ENCODE data around the gene INTU.
"Not testable (repeated sequence)": the region's sequence is repeated elsewhere in the genome, so short reads cannot be mapped to it uniquely, and the experiment has no call there.

The INTU gene

GRCh38 chr4:127642169-127642568 lies 9.4 kb downstream of the INTU start:
- Histone ChIP-seq H3K27ac (ENCODE audit: low read depth, low read length) (peak overlapping the region; percentile 16; the same call in 1 of the 2 replicates), H3K27me3 (ENCODE audit: insufficient read depth, low read length) (no peaks in the 10 kb centered on the region), H3K4me3 (ENCODE audit: low read depth, low read length) (peak overlapping the region; percentile 73), H3K36me3 (ENCODE audit: insufficient read depth, low read length) (peaks cover 5% of the 10 kb centered on the region; the same call in 1 of the 2 replicates), H3K4me1 (ENCODE audit: control insufficient read depth, insufficient read depth, low read length, unreplicated experiment) (peaks cover 9% of the 10 kb centered on the region), H2AFZ (ENCODE audit: low read length, unreplicated experiment) (peak overlapping the region; percentile 70), H3K79me2 (ENCODE audit: control insufficient read depth, insufficient read depth, low read length, unreplicated experiment) (no peaks in the 10 kb centered on the region)

- Histone ChIP-seq H3K27ac (ENCODE audit: low read depth, low read length) (no peak overlapping the region), H3K79me2 (ENCODE audit: control insufficient read depth, insufficient read depth, low read length, unreplicated experiment) (no peaks in the 10 kb centered on the region), H2AFZ (ENCODE audit: low read length, unreplicated experiment) (no peak overlapping the region), H3K4me1 (ENCODE audit: control insufficient read depth, insufficient read depth, low read length, unreplicated experiment) (peaks cover 9% of the 10 kb centered on the region), H3K36me3 (ENCODE audit: insufficient read depth, low read length) (peaks cover 5% of the 10 kb centered on the region; the same call in 1 of the 2 replicates), H3K4me3 (ENCODE audit: low read depth, low read length) (no peak overlapping the region), H3K27me3 (ENCODE audit: insufficient read depth, low read length) (no peaks in the 10 kb centered on the region)
These were observed 11.0 kb downstream of the INTU start for GRCh38 chr4:127643791-127644190.

GRCh38 chr4:127648061-127648460 lies 15.3 kb downstream of the INTU start:
- Histone ChIP-seq H3K27ac (ENCODE audit: low read depth, low read length) (no peak overlapping the region), H2AFZ (ENCODE audit: low read length, unreplicated experiment) (no peak overlapping the region), H3K4me3 (ENCODE audit: low read depth, low read length) (no peak overlapping the region), H3K79me2 (ENCODE audit: control insufficient read depth, insufficient read depth, low read length, unreplicated experiment) (no peaks in the 10 kb centered on the region), H3K4me1 (ENCODE audit: control insufficient read depth, insufficient read depth, low read length, unreplicated experiment) (peaks cover 1% of the 10 kb centered on the region), H3K27me3 (ENCODE audit: insufficient read depth, low read length) (no peaks in the 10 kb centered on the region), H3K36me3 (ENCODE audit: insufficient read depth, low read length) (peaks cover 5% of the 10 kb centered on the region; the same call in 1 of the 2 replicates)

DNA sequence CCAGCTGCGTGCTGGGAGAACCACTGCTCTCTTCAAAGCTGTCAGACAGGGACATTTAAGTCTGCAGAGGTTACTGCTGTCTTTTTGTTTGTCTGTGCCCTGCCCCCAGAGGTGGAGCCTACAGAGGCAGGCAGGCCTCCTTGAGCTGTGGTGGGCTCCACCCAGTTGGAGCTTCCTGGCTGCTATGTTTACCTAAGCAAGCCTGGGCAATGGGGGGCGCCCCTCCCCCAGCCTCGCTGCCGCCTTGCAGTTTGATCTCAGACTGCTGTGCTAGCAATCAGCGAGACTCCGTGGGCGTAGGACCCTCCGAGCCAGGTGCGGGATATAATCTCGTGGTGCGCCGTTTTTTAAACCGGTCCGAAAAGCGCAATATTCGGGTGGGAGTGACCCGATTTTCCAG lies 22.8 kb downstream of the INTU start:
- H3K27ac ChIP-seq (ENCODE audit: low read depth, low read length); H2AFZ ChIP-seq (ENCODE audit: low read length, unreplicated experiment); H3K36me3 ChIP-seq (ENCODE audit: insufficient read depth, low read length); H3K79me2 ChIP-seq (ENCODE audit: control insufficient read depth, insufficient read depth, low read length, unreplicated experiment); H3K27me3 ChIP-seq (ENCODE audit: insufficient read depth, low read length); H3K4me3 ChIP-seq (ENCODE audit: low read depth, low read length); H3K4me1 ChIP-seq (ENCODE audit: control insufficient read depth, insufficient read depth, low read length, unreplicated experiment): not testable (repeated sequence)

- H3K36me3 ChIP-seq (ENCODE audit: insufficient read depth, low read length): no peaks in the 10 kb centered on the region
- no peaks in the 10 kb centered on the region for H3K27me3 ChIP-seq (ENCODE audit: insufficient read depth, low read length)
- H3K79me2 ChIP-seq (ENCODE audit: control insufficient read depth, insufficient read depth, low read length, unreplicated experiment): no peaks in the 10 kb centered on the region
- H2AFZ ChIP-seq (ENCODE audit: low read length, unreplicated experiment): no peak overlapping the region
- no peak overlapping the region for H3K4me3 ChIP-seq (ENCODE audit: low read depth, low read length)
- no peaks in the 10 kb centered on the region for H3K4me1 ChIP-seq (ENCODE audit: control insufficient read depth, insufficient read depth, low read length, unreplicated experiment)
- H3K27ac ChIP-seq (ENCODE audit: low read depth, low read length): no peak overlapping the region
These were observed 23.4 kb downstream of the INTU start for GRCh38 chr4:127656047-127656680.

GRCh38 chr4:127660284-127660885 lies 27.6 kb downstream of the INTU start:
- Histone ChIP-seq H2AFZ (ENCODE audit: low read length, unreplicated experiment) (no peak overlapping the region), H3K36me3 (ENCODE audit: insufficient read depth, low read length) (no peaks in the 10 kb centered on the region), H3K27me3 (ENCODE audit: insufficient read depth, low read length) (no peaks in the 10 kb centered on the region), H3K4me3 (ENCODE audit: low read depth, low read length) (no peak overlapping the region), H3K79me2 (ENCODE audit: control insufficient read depth, insufficient read depth, low read length, unreplicated experiment) (no peaks in the 10 kb centered on the region), H3K4me1 (ENCODE audit: control insufficient read depth, insufficient read depth, low read length, unreplicated experiment) (no peaks in the 10 kb centered on the region), H3K27ac (ENCODE audit: low read depth, low read length) (no peak overlapping the region)

- Histone ChIP-seq H3K27ac (ENCODE audit: low read depth, low read length) (no peak overlapping the region), H3K36me3 (ENCODE audit: insufficient read depth, low read length) (peaks cover 6% of the 10 kb centered on the region; the same call in 1 of the 2 replicates), H3K4me1 (ENCODE audit: control insufficient read depth, insufficient read depth, low read length, unreplicated experiment) (no peaks in the 10 kb centered on the region), H2AFZ (ENCODE audit: low read length, unreplicated experiment) (no peak overlapping the region), H3K79me2 (ENCODE audit: control insufficient read depth, insufficient read depth, low read length, unreplicated experiment) (no peaks in the 10 kb centered on the region), H3K27me3 (ENCODE audit: insufficient read depth, low read length) (no peaks in the 10 kb centered on the region), H3K4me3 (ENCODE audit: low read depth, low read length) (no peak overlapping the region)
These were observed 34.4 kb downstream of the INTU start for GRCh38 chr4:127667116-127667515.

- H3K4me1 ChIP-seq (ENCODE audit: control insufficient read depth, insufficient read depth, low read length, unreplicated experiment): no peaks in the 10 kb centered on the region
- no peak overlapping the region for H2AFZ ChIP-seq (ENCODE audit: low read length, unreplicated experiment)
- no peak overlapping the region for H3K4me3 ChIP-seq (ENCODE audit: low read depth, low read length)
- no peak overlapping the region for H3K27ac ChIP-seq (ENCODE audit: low read depth, low read length)
- H3K27me3 ChIP-seq (ENCODE audit: insufficient read depth, low read length): no peaks in the 10 kb centered on the region
- H3K36me3 ChIP-seq (ENCODE audit: insufficient read depth, low read length): peaks cover 6% of the 10 kb centered on the region; the same call in 1 of the 2 replicates
- no peaks in the 10 kb centered on the region for H3K79me2 ChIP-seq (ENCODE audit: control insufficient read depth, insufficient read depth, low read length, unreplicated experiment)
These were observed 35.0 kb downstream of the INTU start for GRCh38 chr4:127667772-127668171.

DNA sequence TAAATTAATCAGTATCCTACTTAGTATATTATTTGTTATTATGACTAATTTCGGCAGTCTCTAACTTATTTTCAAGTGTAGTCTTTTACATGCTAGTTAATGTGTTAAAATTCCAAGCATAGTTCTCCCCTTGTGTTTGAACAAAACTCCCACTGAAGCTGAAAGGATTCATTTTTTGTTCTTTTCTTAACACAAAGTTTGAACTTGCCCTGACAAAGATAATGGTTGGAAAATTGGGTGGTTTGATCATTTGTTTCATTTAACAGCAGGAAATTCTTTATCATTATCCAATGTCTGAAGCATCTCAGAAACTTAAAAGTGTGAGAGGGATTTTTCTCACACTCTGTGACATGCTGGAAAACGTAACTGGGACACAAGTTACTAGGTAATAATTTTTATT lies 36.0 kb downstream of the INTU start:
- H3K36me3 ChIP-seq (ENCODE audit: insufficient read depth, low read length): peaks cover 6% of the 10 kb centered on the region; the same call in 1 of the 2 replicates
- H3K27me3 ChIP-seq (ENCODE audit: insufficient read depth, low read length): no peaks in the 10 kb centered on the region
- no peak overlapping the region for H2AFZ ChIP-seq (ENCODE audit: low read length, unreplicated experiment)
- H3K27ac ChIP-seq (ENCODE audit: low read depth, low read length): no peak overlapping the region
- no peaks in the 10 kb centered on the region for H3K4me1 ChIP-seq (ENCODE audit: control insufficient read depth, insufficient read depth, low read length, unreplicated experiment)
- H3K4me3 ChIP-seq (ENCODE audit: low read depth, low read length): no peak overlapping the region
- no peaks in the 10 kb centered on the region for H3K79me2 ChIP-seq (ENCODE audit: control insufficient read depth, insufficient read depth, low read length, unreplicated experiment)

DNA sequence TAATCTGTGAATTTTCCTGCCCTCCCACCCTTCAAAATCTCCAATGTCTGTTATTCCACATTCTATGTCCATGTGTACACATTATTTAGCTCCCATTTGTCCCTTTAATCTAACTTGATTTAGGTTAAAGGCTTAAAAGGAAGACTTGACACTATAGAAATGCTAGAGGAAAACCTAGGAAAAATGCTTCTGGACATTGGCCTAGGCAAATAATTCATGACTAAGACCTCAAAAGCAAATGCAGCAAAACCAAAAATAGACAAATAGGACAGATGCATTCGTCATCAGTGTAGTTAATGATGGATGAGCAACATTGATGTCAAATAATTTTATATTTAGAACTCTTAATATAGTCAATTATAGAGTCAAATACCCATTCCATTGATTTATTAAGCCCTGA lies 36.9 kb downstream of the INTU start:
- no peaks in the 10 kb centered on the region for H3K27me3 ChIP-seq (ENCODE audit: insufficient read depth, low read length)
- no peak overlapping the region for H3K27ac ChIP-seq (ENCODE audit: low read depth, low read length)
- H3K36me3 ChIP-seq (ENCODE audit: insufficient read depth, low read length): peaks cover 6% of the 10 kb centered on the region; the same call in 1 of the 2 replicates
- no peak overlapping the region for H3K4me3 ChIP-seq (ENCODE audit: low read depth, low read length)
- H3K79me2 ChIP-seq (ENCODE audit: control insufficient read depth, insufficient read depth, low read length, unreplicated experiment): no peaks in the 10 kb centered on the region
- no peaks in the 10 kb centered on the region for H3K4me1 ChIP-seq (ENCODE audit: control insufficient read depth, insufficient read depth, low read length, unreplicated experiment)
- H2AFZ ChIP-seq (ENCODE audit: low read length, unreplicated experiment): no peak overlapping the region

GRCh38 chr4:127672111-127672510 lies 39.4 kb downstream of the INTU start:
- H3K4me1 ChIP-seq (ENCODE audit: control insufficient read depth, insufficient read depth, low read length, unreplicated experiment): no peaks in the 10 kb centered on the region
- H2AFZ ChIP-seq (ENCODE audit: low read length, unreplicated experiment): no peak overlapping the region
- no peaks in the 10 kb centered on the region for H3K79me2 ChIP-seq (ENCODE audit: control insufficient read depth, insufficient read depth, low read length, unreplicated experiment)
- no peak overlapping the region for H3K4me3 ChIP-seq (ENCODE audit: low read depth, low read length)
- H3K27me3 ChIP-seq (ENCODE audit: insufficient read depth, low read length): no peaks in the 10 kb centered on the region
- H3K36me3 ChIP-seq (ENCODE audit: insufficient read depth, low read length): peaks cover 15% of the 10 kb centered on the region
- H3K27ac ChIP-seq (ENCODE audit: low read depth, low read length): no peak overlapping the region
